Ishikawa (cell line): ENCODE data around the gene SERGEF.

Source experiments
- CEBPB ChIP-seq: IDR thresholded peaks from 2 replicates; pipeline ENCODE4 v1.6.1; 2012
- CREB1 ChIP-seq: IDR thresholded peaks from 2 replicates; pipeline ENCODE4 v1.6.1; 2012; ENCODE audit warnings: low read depth
- EP300 ChIP-seq: IDR thresholded peaks from 2 replicates; pipeline ENCODE4 v1.6.1; 2012; ENCODE audit warnings: borderline replicate concordance
- FOXM1 ChIP-seq: IDR thresholded peaks from 2 replicates; pipeline ENCODE4 v1.6.1; 2012; ENCODE audit warnings: low read depth, borderline replicate concordance
- MAX ChIP-seq: IDR thresholded peaks from 2 replicates; pipeline ENCODE4 v1.6.1; 2012
- NFIC ChIP-seq: IDR thresholded peaks from 2 replicates; pipeline ENCODE4 v1.6.1; 2012
- RAD21 ChIP-seq: IDR thresholded peaks from 2 replicates; pipeline ENCODE4 v1.6.1; 2012; ENCODE audit warnings: low read depth
- TAF1 ChIP-seq: IDR thresholded peaks from 2 replicates; pipeline ENCODE4 v1.6.1; 2012; ENCODE audit warnings: low read depth, mild to moderate bottlenecking
- TCF12 ChIP-seq: IDR thresholded peaks from 2 replicates; pipeline ENCODE4 v1.6.1; 2012; ENCODE audit warnings: low read depth
- YY1 ChIP-seq: IDR thresholded peaks from 2 replicates; pipeline ENCODE4 v1.6.1; 2012; ENCODE audit warnings: low read depth
- ZBTB7A ChIP-seq: IDR thresholded peaks from 2 replicates; pipeline ENCODE4 v1.6.1; 2012; ENCODE audit warnings: low read depth
- TF ChIP-seq, protein P1 (sequence below): IDR thresholded peaks from 2 replicates; pipeline ENCODE4 v1.6.1; 2012; ENCODE audit warnings: low read depth, mild to moderate bottlenecking

GRCh38 chr11:17853280-17853679 is 159.6 kb downstream of the SERGEF start:
- no peak for TF ChIP-seq EP300
- no peak for TF ChIP-seq CEBPB
- TF ChIP-seq, protein P1, sequence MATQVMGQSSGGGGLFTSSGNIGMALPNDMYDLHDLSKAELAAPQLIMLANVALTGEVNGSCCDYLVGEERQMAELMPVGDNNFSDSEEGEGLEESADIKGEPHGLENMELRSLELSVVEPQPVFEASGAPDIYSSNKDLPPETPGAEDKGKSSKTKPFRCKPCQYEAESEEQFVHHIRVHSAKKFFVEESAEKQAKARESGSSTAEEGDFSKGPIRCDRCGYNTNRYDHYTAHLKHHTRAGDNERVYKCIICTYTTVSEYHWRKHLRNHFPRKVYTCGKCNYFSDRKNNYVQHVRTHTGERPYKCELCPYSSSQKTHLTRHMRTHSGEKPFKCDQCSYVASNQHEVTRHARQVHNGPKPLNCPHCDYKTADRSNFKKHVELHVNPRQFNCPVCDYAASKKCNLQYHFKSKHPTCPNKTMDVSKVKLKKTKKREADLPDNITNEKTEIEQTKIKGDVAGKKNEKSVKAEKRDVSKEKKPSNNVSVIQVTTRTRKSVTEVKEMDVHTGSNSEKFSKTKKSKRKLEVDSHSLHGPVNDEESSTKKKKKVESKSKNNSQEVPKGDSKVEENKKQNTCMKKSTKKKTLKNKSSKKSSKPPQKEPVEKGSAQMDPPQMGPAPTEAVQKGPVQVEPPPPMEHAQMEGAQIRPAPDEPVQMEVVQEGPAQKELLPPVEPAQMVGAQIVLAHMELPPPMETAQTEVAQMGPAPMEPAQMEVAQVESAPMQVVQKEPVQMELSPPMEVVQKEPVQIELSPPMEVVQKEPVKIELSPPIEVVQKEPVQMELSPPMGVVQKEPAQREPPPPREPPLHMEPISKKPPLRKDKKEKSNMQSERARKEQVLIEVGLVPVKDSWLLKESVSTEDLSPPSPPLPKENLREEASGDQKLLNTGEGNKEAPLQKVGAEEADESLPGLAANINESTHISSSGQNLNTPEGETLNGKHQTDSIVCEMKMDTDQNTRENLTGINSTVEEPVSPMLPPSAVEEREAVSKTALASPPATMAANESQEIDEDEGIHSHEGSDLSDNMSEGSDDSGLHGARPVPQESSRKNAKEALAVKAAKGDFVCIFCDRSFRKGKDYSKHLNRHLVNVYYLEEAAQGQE = no peak
- no peak for TF ChIP-seq MAX
- no peak for TF ChIP-seq TCF12
- TF ChIP-seq YY1 = no peak
- no peak for TF ChIP-seq RAD21
- no peak for TF ChIP-seq FOXM1
- no peak for TF ChIP-seq TAF1
- no peak for TF ChIP-seq NFIC
- no peak for TF ChIP-seq CREB1
- TF ChIP-seq ZBTB7A = no peak
